ENCODE data around the gene GMPR2.
A peak's percentile ranks its signal among the peaks of the same experiment; 100 is the strongest.
"Not testable (repeated sequence)": the region's sequence is repeated elsewhere in the genome, so short reads cannot be mapped to it uniquely, and the experiment has no call there.

Gene GMPR2

DNA sequence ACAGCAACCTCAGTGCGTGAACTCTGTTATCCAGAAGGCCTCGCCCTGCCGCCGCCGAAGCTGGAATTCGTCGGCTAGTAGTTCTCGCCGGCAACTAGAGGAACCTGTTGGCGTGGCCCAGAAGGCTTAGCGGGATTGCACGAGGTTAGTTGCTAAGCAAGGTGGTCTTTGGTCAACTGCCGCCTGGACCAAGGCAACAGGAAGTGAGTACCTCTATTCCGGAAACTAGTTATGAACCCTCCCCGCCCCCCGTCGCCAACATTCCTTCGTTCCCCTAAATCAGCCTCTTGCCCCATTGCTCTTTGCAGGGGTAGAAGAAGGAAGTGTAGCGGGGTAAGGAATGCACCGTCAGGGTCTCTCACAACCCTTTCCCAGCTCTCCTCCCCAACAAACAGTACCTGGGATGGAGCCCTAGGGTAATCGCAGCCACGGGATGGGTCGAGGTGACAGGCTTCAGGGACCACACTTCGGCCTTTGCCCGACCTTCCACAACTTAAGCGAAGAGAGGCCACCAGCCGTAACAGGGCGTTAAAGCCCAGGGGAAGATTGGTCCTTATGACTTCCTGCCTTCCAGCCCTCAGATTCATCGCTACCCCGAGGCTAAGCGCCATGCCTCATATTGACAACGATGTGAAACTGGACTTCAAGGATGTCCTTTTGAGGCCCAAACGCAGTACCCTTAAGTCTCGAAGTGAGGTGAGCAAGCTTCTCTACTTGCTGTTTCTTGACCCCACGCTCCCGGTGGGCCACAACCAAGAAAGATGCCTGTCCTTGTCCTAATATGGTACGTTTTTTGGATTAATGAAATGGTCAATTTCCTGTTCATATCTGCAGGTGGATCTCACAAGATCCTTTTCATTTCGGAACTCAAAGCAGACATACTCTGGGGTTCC lies at the start of gene GMPR2:
TSS of gene GMPR2 (plus strand) at position 285 of the 893 bp plus-strand sequence. CDS start at position 610, 325 bp downstream.
- no peak for DNase-seq

DNA sequence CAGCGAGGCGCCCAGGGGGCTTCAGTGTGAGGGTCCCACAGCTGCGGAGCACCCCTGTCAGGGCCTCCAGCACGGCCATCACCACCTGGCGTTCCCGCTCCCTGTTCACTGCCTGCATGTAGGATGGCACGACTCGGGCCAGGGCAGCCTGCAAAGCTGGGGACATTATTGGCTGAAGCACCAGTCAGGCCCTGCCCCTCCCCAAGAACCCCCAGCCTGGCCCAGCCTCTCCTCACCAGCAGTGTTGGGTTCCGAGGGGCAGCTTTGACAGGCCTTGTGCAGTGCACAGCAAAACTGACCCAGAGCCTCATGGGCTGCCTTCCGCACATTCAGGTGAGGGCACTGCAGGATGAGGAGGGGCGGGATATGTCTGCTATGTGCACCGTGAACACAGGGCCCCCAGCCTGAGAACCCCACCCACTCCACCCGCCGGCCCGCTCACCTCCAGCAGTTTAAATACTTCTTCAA lies 49.7 kb upstream of the GMPR2 start:
- no peak for DNase-seq

DNA sequence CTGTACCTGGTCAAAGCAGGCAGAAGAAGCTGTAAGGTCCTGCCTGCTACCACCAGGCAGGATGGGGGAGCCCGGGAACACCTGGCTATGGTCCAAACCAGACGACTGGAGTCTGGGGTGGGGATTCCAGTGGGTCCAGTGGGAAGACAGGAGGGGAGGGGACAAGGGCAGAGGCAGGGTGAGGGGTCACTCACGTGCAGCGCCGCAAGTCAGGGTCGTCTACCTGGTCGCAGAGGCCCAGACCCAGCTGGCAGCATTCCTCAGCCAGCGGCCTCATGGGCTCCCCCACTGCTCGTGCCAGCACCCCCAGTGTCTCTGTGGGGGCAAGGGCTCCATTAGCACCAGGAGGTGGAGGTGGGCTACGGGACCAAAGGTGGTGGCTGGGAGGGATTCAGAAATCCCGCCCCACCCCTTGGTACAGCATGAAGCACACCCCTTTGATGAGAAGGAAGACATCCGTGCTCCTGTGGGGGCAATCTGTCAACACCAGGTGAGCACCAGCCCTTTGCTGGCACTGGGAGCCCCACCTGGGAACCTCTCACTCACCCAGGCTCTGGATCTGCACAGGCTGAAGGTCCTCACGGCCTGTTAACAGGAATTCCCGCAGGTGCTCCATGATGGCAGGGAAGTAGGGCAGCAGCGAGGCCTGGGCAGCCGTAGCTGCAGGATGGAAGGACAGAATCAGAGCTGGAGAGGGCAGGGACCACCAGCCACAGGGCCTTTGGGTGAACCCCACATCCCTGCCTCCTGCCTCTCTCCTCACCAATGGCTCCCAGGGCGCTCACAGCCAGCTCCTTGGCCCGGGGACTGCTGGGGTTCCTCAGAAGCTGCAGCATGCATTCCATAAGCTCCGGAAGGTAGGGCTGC lies 48.4 kb upstream of the GMPR2 start:
- DNase-seq, result no peak

DNA sequence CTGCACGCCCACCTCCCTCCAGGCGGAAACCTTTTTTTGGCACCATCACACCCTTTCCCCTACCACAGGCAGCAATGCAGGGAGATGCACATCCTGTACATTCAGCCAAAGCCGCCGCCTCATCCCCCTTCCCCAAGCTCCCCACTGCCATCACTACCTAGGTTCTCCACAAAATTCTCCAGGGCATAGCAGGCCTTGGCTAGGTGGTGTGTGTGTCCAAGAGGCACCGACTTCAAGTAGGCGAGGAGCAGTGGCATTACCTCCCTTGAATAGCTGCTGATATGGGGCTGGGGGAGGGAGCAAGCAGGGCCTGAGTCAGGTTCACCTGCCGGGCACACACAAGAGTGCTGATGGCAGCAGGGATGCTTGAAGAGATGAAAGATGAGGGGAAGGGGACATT lies 47.7 kb upstream of the GMPR2 start:
- DNase-seq, result no peak

DNA sequence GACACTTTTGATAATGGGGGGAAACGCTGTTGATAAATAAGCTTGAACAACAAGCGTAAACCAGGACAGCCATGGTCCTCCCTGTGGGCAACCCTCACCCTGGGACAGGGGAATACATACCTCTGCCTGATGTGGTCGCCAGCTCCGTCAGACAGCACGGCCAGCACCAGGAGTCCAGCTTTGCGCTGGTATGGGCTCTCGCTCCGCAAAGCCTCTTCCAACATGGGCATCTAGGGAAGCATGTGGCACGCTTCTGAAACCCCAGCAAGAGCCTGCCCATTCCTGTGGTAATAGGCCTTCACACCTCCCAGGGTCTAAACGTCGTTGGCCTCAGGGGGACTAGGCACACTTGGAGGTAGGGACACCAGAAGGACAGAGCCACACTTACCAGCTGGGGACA lies 47.0 kb upstream of the GMPR2 start:
- no peak for DNase-seq

DNA sequence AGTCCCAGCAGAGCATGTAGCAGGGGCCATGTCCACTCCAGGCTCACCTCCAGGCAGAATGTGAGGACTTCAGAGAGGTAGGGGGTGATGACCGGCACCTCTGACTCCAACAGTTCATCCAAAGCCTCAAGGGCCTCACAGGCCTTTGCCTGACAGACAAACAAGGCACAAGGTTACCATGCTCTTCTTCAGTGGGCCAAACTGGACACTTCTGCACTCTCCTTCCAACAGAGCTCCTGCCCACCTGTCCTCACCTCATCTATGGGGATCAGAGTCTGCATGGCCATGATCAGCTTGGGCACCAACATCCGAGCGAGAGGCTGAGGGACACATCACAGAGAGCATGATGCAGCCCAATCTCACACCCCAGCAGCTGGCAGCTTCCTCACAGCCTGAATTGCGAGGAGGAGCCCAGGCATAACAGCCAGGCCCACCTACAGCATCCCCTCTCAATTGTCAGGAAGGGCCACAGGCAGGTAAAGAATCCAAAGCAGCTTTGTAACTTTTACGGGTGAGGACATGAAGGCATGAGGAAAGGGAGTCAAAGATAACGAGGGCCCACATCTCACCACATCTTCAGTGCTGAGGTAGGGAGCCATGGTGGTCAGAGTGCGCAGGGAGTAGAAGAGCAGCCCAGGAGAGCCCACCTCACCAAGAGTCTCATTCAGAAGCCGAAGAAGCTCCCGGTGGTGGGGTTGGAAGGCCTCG lies 45.7 kb upstream of the GMPR2 start:
- DNase-seq, result no peak

DNA sequence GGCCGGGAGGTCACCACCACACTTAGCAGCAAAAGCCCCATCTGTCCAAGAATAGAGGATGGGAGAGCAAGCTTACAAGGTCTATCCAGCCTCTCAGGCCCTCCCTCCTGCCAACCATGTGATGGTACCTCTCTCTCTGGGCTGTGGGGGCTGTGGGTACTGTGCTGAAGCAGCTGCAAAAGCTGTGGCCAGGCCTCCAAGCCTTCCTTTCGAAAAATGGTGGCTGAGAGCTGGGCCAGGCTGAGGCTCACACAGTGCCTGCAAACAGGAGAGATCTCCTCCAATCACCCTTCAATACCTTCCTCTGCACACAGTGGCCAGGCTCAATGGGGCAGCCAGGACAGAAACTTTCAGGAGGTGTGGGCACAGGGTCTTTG lies 45.2 kb upstream of the GMPR2 start:
- no peak for DNase-seq

DNA sequence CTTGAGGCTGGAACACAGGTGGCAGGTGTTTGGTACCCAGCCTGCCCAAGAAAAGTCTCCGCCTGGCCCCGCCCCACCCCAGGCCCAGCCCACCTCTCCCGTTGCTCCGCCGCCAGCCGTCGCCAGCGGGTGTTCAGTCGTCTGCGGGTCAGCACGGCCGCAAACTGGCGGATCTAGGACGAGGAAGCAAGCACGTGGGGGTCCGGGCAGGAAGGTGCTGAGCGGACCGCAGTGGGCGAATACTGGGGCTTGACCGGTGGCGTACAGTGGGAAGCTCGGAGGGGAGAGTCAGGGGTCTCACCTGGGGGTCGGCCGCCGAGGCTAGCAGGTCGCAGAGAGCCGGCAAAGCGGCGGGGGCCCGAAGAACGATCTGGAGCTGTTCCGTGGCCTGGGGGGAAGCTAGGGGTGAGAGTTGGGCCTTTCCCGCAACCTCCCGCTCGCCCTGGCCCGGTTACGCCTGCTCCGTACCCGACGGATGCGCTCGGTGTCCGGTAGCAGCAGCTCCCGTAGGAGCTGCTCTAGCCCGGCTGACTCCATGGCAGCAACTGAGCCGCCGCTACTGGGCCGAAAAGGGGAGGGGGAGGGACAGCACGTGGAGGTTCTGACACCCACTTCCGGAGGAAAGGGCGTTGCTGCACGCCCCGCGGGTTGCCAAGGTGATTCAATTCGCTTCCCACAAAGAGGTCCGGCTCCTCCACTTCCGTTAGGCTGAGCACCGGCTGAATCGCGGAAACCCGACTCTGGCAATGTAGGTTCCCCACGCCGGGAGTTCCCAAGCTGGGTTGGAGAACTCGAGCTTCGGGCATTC lies 44.3 kb upstream of the GMPR2 start, which contains the start of gene IPO4:
TSS of gene IPO4 (minus strand) at position 566 of the 808 bp plus-strand sequence. CDS start at position 537, 29 bp downstream.
- peak; percentile 89 for DNase-seq

DNA sequence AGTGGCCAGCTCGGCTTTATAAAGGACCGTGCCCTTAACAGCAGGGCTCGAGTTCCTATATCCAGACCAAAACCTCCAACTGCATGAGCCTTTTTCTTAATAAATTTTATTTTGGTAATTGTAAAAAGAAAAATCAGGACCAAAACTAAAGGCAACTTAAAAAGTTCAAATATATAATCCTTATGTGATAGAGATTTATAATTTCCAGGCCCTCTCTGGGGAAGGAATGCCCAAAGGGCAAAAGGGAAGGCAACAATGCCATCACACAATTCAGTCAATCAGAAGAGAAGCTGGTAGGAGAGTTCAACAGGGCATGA lies 43.7 kb upstream of the GMPR2 start:
- DNase-seq, result no peak

DNA sequence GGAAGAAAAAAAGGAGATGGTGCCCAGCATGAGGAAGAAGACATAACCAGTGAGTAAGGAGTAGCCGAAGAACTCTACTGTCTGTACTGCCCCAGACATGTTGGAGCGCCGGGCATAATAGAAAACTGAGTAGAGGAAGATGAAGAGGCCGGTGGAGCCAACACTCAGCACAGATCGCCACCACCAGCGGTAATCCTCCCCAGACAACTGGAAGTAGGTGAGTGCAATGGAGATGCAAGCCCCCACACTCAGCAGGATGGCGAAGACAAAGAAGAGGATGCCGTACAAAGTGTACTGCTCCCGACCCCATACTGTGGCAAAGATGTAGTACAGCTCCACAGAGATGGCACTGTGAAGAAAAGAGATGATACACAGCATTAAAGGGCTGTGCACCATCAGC lies 43.3 kb upstream of the GMPR2 start:
- no peak for DNase-seq

DNA sequence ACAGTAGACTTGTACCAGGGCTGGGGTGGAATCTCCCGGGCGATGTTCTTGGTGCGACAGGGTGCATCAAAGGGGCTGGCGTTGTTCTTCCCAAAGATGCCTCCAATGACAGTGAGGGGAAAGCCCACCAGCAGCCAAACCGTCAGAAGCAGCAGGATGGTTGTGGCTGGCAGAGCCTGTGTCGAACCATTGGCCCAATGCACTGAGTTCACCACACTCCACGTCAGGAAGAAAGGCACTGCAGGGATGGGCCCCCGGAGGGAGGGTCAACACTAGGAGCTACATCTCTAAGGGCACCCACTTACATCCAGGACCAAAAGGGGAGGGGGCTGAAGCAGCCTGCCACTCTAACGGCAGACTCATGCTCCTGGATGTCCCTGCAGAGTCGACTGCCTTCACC lies 42.3 kb upstream of the GMPR2 start:
- DNase-seq, result no peak

DNA sequence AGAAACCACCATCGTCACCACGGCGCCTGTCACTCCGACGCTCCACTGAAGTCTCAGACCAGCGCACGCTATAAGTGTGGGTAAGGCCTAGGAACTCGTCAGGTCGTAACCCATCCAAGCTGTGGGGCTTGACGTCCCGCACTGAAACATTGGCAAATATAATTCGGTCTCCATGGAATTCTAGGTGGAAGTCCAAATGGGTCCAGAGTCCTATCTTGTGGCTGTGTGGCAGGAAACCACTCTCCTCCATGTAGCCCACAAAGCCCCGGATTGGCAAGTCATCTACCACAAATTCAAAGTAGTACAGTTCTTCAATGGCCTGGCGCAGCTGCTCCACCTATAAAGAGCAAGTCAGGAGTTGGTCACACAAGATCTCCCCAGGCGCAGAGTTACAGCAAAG lies 39.8 kb upstream of the GMPR2 start:
- no peak for DNase-seq

DNA sequence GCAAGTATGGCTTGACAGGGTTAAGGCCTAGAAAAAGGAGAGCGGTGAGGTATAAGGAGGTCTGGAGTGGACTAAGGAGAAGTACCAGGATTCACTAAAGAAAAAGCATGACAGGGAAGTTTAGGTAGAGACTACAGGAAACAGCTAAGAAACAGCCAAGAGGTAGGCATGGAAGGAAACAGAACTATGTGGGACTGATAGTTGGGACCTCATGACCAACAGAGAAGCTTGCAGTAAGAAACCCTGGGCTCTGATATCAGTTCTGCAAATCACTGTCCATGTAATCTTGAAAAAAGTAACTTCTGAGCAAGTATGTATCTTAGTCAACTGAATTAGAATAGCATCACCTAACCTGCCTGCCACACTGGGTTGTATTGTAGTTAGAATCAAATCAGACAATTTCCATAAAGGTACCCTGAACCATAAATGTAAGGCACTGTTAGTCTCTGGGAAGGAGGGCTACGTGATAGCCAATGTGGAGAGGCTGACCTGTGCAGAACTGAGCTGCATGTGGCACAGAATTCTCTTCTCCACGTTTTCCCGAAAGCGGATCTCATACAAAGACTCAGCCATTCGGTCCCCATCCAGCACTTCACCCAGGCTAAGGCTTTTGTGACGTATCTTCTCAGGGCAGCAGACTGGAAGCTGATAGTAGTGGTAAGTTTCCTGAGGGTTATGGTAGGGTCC lies 38.4 kb upstream of the GMPR2 start:
- DNase-seq, result no peak

DNA sequence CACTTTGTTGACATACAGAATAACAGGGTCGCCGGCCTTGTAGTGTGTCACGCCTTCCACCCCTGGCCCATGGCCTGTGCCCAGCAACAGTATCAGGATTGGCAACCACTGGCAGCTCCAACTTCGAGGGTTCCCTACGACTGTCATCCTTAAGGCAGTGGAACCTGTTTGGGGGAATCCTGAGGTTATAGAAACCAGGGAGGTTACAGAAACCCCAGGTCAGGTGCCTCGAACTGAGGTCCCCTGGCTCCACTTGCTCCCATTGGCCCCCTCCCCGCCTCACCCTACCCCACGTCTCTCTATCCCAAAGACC lies 37.9 kb upstream of the GMPR2 start:
- no peak for DNase-seq

DNA sequence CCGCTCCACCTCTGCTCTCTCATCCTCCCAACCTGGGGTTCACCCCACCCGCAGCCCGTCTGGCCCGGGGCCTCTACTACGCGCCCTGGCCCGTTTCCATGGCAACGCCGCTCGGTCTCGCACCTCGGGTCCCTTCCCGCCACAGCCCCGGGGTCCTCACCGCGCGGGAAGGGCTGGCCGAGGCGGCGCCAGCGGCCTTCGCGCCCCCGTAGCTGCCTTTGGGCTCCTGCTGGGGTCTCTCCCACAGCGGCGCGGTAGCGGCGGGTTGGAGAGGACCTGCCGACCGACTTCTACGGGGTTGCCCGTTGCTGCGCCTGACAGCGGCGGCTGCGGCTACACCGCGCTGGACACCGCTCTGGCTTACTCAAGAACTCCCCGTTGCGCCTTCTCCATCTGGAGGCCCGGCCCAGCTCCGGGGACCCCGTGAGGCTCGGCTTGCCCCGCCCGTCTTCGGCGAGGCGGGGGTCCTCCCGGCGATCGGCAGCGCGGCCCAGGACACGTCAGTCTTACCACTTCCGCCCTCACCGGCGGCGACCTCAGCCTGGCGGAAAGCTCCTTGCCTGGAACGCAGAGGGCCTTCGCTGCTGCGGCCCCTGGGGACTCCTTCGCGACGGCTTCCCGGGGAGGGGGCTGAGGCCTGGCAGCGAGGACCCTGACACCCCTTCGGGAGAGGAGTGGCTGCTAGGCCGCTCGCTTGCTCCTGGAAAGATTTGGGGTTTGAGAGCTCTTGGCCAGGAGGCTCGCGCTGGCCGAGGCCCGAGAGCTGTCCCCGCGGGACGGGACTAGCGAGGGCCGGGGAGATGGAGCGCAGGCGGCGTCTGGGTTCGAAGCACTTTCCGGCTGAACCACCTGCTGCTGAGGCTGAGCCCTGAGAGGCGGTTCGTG lies 37.3 kb upstream of the GMPR2 start, which contains the start of gene TM9SF1:
TSS of gene TM9SF1 (minus strand) at position 256 of the 885 bp plus-strand sequence. CDS start 422 bp downstream, outside the sequence.
- peak; percentile 24 for DNase-seq

DNA sequence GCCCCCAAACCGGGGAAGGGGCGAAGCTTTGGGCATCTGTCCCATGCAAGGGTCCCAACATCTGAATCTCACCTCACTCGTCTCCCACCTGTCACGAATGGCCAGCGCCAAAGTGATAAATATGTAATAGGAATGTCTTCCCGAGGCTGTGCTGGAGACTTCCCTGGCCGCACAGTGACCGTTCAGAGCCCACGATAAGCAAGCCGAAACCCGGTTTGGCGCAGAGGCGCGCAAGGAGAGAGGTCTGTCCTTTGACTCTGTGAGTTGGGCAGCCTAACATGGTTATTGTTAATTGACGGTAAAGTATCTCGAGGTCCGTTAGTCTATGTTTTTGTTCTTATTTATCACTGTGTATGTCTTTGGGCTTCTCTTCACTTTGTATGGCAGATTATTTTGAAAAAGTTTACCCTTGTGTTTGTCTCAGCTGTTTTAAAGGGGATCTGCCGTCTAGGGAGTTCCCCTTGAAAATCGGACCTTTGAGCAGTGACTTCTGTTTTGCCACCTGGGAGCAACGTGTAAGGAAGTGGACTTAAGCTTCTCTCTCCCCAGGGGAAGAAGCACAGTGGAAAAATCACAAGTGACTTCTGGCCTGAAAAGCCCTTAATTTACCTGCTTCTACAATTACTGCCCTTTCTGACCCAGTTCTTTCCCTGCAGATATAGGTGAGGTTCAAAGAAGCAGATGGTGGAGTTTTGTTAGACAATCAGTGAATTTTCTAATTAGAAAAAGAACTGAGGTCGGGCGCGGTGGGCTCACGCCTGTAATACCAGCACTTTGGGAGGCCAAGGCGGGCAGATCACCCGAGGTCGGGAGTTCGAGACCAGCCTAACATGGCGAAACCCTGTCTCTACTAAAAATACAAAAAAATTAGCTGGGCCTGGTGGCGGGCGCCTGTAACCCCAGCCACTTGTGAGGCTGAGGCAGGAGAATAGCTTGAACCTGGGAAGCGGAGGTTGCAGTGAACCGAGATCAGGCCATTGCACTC lies 36.4 kb upstream of the GMPR2 start:
- DNase-seq, result no peak

DNA sequence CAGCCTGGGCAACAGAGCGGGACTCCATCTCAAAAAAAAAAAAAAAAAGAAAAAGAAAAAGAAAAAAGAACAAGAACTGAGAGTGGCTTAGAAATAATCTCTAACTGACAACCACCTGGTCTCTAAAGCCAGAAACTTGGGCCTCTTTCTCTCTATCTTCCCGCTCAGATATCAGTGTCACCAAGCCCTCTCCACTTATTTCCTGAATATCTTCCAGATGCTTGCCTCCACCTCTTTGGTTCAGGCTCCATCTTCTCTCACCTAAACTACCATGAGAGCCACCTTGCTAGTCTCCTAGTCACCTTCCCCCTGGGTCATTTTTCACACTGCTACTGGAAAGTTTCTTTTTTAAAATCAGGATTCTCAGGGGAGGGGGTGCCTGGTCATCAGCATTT lies 35.7 kb upstream of the GMPR2 start:
- no peak for DNase-seq

DNA sequence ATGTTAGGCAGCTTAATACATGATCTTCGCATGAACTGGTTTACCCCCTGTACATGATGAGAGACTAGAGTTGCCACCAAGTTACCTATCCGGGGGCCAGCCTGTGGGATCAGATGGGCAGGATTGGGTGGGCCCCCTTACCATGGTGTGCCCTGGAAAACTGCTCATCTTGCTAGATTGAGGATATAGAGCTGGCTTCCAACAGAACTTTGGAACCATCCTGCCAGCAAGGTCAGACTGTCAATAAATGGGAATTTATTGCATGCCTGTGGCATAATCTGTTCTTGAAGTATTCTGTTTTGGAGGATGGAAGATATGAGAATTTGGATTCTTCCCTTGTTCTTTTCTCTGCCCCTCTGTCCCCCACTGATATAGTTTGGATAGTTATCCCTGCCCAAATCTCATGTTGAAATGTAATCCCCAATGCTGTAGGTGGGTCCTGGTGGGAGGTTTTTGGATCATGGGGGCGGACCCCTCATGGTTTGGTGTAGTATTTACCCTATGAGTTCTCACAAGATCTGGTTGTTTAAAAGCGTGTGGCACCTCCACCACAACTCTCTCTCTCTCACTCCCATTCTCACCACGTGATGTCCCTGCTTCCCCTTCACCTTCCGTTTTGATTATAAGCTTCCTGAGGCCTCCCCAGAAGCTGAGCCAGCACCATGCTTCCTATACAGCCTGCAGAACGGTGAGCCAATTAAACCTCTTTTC lies 33.8 kb upstream of the GMPR2 start:
- no peak for DNase-seq

DNA sequence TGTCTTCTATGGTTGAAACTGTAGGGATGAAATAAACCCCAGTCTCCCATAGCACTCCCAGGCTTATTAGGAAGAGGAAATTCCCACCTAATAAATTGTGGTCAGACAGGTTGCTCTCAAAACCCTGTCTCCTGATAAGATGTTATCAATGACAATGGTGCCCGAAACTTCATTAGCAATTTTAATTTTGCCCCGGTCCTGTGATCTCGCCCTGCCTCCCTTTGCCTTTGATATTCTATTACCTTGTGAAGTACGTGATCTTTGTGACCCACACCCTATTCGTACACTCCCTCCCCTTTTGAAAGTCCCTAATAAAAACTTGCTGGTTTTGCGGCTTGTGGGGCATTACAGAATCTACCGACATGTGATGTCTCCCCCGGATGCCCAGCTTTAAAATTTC lies 30.2 kb upstream of the GMPR2 start:
- DNase-seq, result not testable (repeated sequence)
